NK-92 (cell line): ENCODE results near the gene ISG20.
"Not testable (repeated sequence)": the region's sequence is repeated elsewhere in the genome, so short reads cannot be mapped to it uniquely, and the experiment has no call there.

Experiments used
- DNase-seq: peaks from one replicate; lab custom pipeline; 2025; ENCODE audit not compliant: unreplicated experiment; lab: John Stamatoyannopoulos, UW

The ISG20 gene

DNA sequence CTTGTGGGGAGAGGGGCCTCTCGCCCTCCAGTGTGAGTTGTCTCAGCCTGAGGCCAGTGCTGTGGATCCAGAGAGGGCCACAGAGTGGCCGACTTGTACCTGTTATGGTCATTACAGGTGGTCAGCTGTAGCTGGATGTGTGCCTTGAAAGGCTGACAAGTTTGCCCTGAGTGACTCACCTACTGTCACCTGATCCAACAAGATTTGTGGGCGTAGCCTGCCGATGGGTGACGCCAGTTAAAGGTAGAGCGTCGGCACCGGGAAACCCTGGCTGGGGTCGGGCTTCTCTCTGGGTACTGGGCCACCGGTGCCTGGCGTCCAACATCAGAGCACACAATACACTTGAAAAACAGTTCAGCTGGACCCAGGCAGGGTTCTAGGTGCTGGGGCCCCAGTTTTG lies 2.8 kb upstream of the ISG20 start:
- no peak for DNase-seq

DNA sequence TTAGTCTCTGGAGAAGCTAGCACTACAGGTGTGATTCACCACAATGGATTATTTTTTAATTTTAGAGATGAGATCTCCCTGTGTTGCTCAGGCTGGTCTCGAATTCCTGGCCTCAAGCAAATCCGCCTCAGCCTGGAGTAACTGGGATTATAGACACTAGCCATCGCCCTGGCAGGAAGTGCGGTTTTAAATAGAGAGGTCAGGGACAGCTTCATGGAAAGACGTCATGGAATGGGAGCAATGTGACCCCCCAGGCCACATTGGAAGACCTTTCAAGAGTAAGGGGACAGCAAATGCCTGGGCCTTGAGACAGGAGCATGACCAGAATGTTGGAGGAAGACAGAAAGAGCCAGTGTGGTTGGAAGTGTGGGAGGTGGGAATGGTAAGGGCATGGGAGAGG lies 2.2 kb upstream of the ISG20 start:
- no peak for DNase-seq

DNA sequence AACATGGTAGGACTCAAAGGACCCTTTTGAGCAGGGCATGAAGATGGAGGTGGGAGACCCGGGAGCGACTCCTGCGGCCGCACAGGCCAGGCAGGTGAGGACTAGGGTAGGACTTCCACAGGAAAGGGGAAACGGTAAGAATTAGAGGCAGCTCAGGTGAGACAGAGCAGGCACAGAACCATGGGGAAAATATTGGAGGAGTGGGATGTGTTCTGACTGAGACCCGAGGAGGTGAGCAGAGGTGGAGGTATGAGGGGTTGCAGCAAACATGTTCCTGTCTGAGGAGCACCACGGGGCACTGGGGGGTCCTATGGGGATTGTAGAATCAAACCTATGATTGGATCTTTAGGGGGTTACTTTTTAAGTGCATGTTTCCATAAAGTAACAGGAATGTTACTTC lies 1.4 kb upstream of the ISG20 start:
- DNase-seq = no peak

DNA sequence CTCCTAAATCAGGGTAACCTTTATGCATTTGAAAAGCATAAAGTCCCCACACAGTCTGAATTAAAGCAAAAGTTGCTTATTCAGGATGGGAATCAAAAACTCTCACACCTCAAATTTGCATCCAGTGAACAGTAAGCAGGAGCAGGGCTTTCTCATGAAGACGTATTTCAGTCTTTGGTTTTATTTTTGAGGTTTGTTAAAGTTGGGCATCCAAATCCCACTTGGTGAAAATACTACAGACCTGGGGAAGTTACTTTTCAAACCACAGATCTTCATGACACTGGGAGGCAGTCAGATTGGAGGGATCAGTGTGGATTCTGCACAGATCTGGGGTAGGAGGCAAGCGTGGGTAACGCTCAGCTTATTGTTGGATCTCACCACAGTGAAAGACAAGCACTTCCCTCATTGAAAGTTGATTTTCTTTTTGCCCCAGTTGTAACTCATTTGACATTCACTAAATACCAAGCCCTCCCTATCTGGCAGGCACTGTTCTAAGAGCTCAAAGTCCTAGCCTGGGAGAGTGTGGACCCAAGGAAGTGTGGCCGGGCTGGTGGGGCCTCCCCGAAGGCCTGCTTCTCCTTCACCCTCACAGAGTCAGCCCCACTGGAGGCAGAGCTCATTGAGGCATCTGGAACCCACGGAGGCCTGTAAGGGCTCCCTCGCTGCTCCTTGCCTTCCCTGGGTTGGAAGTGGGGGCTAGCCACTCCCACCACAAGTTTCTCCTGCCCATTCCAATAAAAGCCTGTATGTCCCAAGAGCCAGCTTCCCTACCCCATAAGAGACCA lies 783 bp upstream of the ISG20 start:
- no peak for DNase-seq

DNA sequence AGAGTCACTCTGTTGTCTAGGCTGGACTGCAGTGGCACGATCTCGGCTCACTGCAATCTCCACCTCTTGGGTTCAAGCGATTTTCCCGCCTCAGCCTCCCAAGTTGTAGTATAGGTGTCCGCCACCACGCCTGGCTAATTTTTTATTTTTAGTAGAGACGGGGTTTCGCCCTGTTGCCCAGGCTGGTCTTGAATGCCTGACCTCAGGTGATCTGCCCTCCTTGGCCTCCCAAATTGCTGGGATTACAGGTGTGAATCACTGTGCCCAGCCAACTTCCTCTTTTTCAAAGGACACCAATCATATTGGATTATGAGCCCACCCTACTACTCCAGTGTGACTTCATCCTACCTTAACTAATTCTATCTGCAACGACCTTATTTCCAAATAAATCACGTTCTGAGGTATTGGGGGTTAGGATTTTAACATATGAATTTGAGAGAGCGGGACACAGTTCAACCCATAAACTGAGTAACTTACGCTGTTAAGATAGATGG lies 3.2 kb downstream of the ISG20 start:
- no peak for DNase-seq

DNA sequence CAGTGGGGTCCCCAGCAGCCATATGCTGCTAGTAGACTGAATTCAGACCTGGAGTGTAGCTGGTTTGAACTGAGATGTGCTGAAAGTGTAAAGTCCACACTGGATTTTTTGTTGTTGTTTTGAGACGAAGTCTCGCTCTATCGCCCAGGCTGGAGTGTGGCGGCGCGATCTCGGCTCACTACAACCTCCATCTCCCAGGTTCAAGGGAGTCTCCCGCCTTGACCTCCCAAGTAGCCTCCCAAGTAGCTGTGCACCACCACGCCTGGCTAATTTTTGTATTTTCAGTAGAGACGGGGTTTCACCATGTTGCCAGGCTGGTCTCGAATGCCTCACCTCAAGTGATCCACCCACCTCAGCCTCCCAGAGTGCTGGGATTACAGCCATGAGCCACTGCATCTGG lies 3.7 kb downstream of the ISG20 start:
- not testable (repeated sequence) for DNase-seq

DNA sequence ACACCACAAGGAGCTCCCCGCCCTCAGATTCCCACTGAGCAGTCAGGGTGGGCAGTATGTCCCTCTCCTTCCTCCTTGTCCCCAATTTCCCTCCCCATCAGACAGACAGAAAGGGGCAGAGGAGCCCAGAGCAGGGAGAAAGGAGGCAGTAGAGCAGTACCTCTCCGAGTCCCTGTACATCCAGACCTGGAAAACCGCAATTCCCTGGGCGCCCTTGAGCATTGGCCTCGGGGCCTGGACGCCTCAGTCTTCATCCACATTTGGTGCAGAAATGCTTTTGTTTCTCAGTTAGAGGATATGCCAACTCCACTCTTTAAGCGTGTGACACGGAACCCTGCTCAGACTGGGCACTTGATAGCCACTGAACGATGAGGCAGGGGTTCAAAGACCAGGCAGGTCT lies 5.9 kb downstream of the ISG20 start:
- DNase-seq = no peak

DNA sequence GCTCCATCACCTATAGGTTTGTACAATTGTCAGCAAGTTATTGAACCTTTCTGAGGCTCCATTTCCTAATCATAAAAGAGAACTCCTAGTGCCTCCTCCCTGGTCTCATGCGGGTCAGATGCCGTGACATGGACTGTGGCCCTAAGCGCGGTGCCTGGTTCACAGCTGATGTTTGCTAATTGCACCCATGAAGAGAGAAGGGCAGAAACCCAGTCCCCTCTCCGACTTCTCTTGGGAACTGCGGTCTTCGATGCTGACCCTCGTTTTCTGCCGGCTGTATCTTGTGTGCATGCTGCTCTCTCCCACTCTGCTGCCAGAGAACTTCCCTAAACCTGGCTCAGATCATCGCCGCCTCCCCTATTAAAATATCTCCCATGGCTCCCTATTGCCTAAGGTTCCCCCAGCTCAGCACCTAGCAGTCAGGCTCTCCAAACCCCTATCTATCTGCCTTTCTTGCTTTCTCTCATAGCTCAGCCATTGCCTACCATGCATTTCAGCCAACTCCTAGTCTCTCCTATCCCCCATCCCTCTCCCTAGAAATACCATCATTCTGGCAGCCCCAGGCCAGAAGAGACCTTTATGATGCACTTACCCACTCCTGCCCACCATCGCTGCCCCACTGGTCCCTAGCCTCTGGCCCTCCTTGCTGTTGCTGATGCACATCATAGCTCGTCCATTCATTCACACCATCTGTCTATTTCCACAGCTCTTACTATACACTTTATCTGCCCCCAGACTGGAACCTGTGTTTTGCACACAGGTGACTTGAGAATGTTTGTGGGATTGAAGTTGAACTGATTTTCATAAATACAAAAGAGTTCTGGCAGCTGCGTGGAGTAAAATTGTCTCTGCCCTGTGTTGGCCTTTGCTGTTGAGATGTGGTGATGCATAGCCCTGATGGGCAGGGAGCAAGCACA lies 6.6 kb downstream of the ISG20 start:
- no peak for DNase-seq

DNA sequence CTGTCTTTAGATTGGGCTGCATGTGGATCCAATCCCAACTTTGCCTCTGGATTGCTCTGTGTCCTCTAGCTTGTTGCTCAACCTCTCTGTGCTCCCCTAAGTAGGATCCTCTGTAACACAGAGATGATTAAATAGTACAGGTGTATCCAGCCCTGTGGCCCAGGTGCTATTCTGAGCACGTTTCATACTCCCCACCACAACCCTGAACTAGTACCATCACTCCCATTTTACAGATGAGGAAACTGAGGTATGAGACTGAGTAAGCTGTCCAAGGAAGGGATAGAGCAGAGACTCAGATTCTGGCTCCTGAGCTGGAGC lies 7.2 kb downstream of the ISG20 start:
- no peak for DNase-seq

DNA sequence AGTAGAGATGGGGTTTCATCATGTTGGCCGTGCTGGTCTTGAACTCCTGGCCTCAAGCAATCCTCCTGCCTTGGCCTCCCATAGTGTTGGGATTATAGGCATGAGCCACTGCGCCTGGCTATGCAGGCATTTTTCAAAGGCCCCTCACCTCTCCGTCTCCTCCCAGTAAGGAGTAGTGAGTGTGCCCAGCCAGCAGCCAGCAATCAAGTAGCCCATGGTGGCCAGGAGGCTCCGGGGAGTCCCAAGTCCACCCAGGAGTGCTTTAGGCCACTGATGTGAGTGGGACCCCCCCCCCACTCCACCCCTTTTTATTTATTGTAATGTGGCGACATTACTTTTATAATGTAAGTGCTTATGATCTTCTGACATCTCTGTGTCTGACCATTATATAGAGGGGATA lies 8.1 kb downstream of the ISG20 start:
- DNase-seq = no peak

DNA sequence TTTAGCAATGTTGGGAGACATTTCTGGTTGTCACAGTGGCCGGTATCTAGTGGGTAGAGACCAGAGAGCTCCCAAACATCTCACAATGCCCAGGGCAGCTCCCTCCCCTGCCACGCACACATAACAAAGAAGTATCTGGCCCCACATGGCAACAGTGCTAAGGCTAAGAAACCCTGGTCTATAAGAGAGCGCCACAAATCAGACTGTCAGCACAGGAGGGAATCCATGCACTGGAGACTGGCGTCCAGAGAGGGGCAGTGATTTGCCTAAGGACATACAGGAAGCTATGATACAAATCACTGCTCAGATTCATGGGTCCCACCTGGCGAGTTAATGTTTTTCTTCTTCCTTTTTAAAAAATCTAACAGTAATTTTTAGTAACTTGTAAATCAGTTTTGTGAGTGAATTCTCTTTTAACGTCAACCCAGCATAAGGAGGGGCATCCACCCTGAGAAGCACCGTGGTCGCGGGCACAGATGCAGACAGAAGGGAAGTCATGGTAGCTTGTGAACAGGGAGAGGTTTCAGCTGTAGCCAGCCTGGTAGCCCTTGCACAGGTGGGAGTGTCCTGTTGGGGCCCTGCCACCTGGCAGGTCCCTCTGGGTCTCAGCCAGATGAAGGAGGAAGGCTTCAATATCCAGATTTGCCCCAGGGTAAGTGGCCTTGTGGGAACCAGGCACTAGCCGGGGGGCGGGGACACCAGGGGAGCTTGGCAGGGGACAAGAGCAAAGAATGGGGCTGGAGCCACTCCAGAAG lies 8.7 kb downstream of the ISG20 start:
- DNase-seq = no peak

DNA sequence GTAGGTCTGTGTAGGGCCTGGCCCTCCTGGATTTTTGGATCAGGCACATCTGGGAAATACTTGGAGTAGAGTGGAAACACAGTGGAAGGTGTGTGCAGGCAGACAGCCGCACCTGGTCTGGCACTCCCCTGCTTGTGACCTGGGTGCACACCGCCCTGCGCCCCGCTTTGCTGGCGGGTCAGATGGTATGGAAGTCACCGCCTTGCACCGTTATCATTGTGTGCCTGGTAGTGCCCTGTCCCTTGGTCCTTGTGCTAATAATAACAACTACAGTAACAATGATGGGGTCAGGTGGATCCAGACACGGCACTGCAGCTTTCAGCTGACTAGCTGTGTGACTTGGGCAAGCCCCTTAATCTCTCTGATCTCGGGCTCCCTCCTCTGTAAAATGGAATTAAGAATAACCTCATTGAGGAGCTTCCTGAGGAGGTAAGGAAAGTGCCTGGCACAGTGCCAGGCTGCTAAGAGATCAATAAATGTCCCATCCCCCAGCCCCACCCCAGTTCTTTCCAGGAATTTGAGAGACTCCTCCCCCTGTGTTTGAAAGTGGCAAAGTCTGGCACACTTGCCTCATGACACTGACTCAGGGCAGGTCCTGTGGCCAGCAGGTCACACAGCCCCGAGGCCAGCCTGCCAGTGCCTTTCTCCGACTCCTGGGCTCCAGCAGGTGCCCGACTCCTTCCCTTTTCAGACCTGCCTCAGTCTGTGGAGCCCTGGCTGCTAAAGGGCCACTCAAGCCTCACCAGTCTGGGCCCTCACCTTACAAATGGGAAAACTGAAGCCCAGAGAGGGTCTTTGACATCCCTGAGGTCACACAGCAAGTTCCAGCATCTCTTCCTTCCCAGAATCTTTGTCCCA lies 9.8 kb downstream of the ISG20 start:
- DNase-seq = no peak

DNA sequence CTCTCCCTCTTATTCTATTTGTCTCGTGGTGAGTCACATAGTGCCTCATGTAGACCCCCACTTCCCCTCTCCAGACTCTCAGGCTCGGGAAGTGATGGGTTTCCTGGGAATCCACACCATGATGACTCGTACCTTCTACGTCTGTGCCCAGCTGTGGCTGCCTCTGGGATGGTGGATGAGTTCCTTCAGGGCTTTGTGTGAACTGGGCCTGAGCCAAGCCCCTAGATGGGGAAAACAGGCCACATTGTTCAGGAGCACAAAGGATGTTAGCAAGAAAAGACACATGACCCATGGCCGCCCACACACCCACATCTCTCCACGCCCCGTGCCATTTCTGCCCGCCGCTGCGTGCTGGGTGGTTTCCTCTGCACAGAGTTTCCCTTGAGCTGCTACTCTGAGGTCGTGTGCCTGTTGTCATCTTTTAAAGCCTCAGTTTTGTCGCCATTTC lies 10.5 kb downstream of the ISG20 start:
- DNase-seq = no peak

DNA sequence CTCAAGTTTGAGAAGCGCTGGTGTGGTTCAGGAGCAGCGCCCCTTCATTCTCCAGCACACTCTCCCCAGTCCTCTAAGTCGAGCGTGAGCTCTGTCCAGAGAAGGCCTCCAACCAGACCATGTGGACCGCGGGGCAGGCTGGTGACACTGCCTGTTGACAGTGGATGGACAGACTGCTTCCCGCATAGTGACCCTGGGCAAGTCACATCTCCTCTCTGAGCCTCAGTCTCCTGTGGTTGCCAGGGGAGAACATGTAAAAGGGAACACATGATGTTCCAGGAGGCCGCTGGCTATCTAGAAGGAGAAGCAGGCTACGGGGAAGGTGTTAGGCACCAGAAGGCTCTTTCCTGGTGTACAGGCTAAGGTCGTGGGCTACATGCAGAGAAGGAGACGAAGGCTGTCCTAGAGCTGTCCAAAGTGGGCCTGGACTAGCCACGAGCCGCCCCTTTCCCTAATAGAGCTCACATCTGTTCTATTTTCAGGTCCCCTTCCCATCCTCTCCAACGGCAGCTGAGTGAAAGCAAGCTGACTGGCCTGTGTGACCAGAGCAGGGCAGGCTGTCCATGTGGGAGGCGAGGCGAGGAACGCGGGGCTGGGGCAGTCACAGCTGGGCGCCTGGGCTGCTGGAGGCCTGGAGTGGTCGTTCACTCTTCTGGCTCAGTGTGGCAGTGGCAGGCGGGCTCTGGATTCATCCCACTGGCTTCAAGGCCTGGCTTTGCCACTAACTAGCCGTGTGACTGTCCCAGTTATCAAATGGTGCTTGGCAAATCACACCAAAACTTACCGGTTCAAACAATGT lies 11.1 kb downstream of the ISG20 start:
- no peak for DNase-seq

DNA sequence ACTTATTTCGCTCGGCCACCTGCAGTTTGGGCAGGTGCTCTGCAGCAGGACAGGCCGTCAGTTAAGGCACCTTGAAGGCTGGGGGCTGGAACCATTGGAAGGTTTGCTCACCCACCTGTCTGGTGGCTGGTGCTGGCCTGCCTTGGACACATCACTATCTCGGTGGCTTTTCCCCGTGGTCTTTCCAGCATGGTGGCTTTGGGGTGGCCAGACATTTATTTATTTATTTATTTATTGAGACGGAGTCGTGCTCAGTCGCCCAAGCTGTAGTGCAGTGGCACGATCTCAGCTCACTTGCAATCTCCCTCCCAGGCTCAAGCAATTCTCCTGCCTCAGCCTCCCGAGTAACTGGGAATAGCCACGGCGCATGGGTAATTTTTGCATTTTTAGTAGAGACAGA lies 11.7 kb downstream of the ISG20 start:
- DNase-seq = no peak

DNA sequence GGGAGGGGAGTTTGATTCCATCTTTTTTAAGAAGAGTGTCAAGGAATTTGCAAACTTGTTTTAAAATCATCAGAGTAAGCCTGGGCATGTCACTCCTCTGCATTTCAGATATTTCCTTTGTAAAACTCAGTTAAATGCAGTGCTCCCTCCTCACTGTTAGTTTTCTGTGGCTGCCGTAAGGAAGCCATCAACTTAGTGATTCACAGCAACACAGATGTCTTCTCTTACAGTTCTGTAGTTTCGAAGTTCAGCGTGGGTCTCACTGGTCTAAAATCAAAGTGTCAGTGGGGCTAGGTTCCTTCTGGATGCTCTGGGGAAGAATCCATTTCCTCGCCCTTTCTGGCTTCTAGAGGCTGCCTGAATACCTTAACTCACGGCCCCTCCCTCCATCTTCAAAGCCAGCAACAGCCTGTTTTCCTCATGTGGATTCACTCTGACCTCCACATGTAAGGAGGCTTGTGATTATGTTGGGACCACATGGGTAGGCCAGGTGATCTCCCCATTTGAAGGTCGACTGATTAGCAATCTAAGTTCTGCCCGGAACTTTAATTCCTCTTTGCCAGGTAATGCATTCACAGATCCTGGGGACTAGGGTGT lies 12.4 kb downstream of the ISG20 start:
- DNase-seq = no peak

DNA sequence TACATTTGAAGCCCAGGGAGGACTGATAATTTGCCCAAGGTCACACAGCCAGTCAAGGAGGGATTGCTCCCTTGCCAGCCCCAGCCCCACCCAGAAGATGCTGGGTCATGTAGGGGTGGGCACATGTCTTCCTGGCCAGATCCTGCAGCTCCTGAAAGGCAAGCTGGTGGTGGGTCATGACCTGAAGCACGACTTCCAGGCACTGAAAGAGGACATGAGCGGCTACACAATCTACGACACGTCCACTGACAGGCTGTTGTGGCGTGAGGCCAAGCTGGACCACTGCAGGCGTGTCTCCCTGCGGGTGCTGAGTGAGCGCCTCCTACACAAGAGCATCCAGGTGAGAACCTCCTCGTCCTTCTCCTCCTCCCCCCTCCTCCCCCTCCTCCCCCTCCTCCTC lies 13.2 kb downstream of the ISG20 start:
- no peak for DNase-seq

DNA sequence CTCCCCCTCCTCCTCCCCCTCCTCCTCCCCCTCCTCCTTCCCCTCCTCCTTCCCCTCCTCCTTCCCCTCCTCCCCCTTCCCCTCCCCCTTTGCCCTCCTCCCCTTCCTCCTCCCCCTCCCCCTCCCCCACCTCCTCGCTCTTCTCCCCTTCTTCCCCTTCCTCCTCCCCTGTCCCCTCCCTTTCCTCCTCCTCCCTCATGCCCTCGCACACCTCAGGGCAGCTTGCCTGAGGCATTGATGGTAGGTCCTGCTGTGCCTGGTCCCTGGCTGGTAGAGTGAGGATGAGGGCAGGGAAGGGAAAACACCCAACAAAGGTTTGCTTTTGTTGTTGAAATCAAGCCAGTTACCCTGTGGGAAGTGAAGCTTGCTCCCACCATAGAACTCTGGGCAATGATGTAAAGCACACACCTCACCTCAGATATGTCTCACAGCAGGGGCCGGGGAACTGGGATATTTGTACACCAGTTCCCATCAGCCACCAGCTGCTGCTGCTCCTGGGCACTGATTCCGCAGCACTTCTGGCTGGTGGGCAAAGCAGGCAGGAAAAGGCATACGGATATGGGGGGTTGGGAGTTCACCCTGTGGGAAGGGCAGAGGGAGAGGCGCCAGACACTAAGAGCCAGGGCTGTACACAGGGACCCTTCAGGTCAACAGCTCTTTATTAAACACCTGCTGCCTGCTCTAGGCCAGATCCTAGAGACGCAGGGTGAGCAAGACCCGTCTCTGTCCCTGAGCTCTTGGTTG lies 13.8 kb downstream of the ISG20 start:
- DNase-seq = no peak
